Neural crest cell (in vitro differentiated cells): ENCODE data around the gene ELAVL4. TPM values are rescaled to one million over a fixed set of nuclear protein-coding genes. Genes with fewer than 3 reads are reported as not detected.

Source experiments
- DNase-seq: peaks from one replicate; pipeline ENCODE4 v3.0.0; 2021; ENCODE audit warnings: low read depth, mixed read lengths, low spot score
- H3K27ac Mint-ChIP-seq: one replicate; pipeline ENCODE4 v1.8.0; 2021; ENCODE audit warnings: mild to moderate bottlenecking, mixed read lengths; ENCODE audit not compliant: unreplicated experiment
- H3K27me3 Mint-ChIP-seq: 2 replicates; pipeline ENCODE4 v1.8.0; 2021; ENCODE audit warnings: low read depth, mild to moderate bottlenecking, mixed read lengths
- H3K36me3 Mint-ChIP-seq: 2 replicates; pipeline ENCODE4 v1.8.0; 2021; ENCODE audit warnings: low read depth, mild to moderate bottlenecking, mixed read lengths
- H3K4me1 Mint-ChIP-seq: 2 replicates; pipeline ENCODE4 v1.8.0; 2021; ENCODE audit warnings: mixed read lengths
- H3K4me3 Mint-ChIP-seq: one replicate; pipeline ENCODE4 v1.8.0; 2021; ENCODE audit warnings: mild to moderate bottlenecking, mixed read lengths
- H3K9me3 Mint-ChIP-seq: 2 replicates; pipeline ENCODE4 v1.8.0; 2021; ENCODE audit warnings: mixed read lengths
- CTCF ChIP-seq: fragments of 200-600 bp; sonication (generic); conservative IDR thresholded peaks from 2 replicates; pipeline ENCODE4 v1.5.0; 2021; ENCODE audit warnings: antibody characterized with exemption, mild to moderate bottlenecking
- total RNA-seq: library from RNA; stranded (reverse); gene quantifications from 2 replicates; pipeline ENCODE4 v1.2.1, GENCODE V29; 2021

The ELAVL4 gene
- total RNA-seq, 1 donor from 2014 or later, result 0.77 TPM

- H3K27me3 Mint-ChIP-seq, result no peaks in the 10 kb centered on the region
- H3K4me1 Mint-ChIP-seq, result no peaks in the 10 kb centered on the region
- no peak for TF ChIP-seq CTCF
- no peak overlapping the region for H3K27ac Mint-ChIP-seq
- no peak for DNase-seq
- no peaks in the 10 kb centered on the region for H3K36me3 Mint-ChIP-seq
- H3K9me3 Mint-ChIP-seq, result peaks cover 20% of the 10 kb centered on the region
- H3K4me3 Mint-ChIP-seq, result no peak overlapping the region
Measured at GRCh38 chr1:50208756-50209155, 100.0 kb downstream of the ELAVL4 start.

GRCh38 chr1:50209749-50210148 lies 101.0 kb downstream of the ELAVL4 start:
- peaks cover 20% of the 10 kb centered on the region for H3K9me3 Mint-ChIP-seq
- no peak for TF ChIP-seq CTCF
- no peaks in the 10 kb centered on the region for H3K4me1 Mint-ChIP-seq
- no peaks in the 10 kb centered on the region for H3K27me3 Mint-ChIP-seq
- H3K4me3 Mint-ChIP-seq, result no peak overlapping the region
- H3K27ac Mint-ChIP-seq, result no peak overlapping the region
- DNase-seq, result no peak
- H3K36me3 Mint-ChIP-seq, result no peaks in the 10 kb centered on the region

- DNase-seq, result no peak
- H3K4me3 Mint-ChIP-seq, result no peak overlapping the region
- H3K9me3 Mint-ChIP-seq, result peaks cover 14% of the 10 kb centered on the region
- no peaks in the 10 kb centered on the region for H3K36me3 Mint-ChIP-seq
- H3K27ac Mint-ChIP-seq, result no peak overlapping the region
- no peaks in the 10 kb centered on the region for H3K27me3 Mint-ChIP-seq
- no peaks in the 10 kb centered on the region for H3K4me1 Mint-ChIP-seq
- no peak for TF ChIP-seq CTCF
Measured at GRCh38 chr1:50213505-50213904, 104.8 kb downstream of the ELAVL4 start.

GRCh38 chr1:50214717-50215116 lies 106.0 kb downstream of the ELAVL4 start:
- no peak overlapping the region for H3K27ac Mint-ChIP-seq
- no peaks in the 10 kb centered on the region for H3K36me3 Mint-ChIP-seq
- no peak for TF ChIP-seq CTCF

GRCh38 chr1:50218344-50219120 lies 109.8 kb downstream of the ELAVL4 start:
- DNase-seq, result no peak
- H3K27ac Mint-ChIP-seq, result no peak overlapping the region
- H3K4me1 Mint-ChIP-seq, result no peaks in the 10 kb centered on the region
- H3K27me3 Mint-ChIP-seq, result no peaks in the 10 kb centered on the region
- TF ChIP-seq CTCF, result no peak
- H3K9me3 Mint-ChIP-seq, result peaks cover 19% of the 10 kb centered on the region
- no peaks in the 10 kb centered on the region for H3K36me3 Mint-ChIP-seq
- no peak overlapping the region for H3K4me3 Mint-ChIP-seq

More at GRCh38 chr1:50214717-50215116, 106.0 kb downstream of the ELAVL4 start:
- no peaks in the 10 kb centered on the region for H3K27me3 Mint-ChIP-seq
- DNase-seq, result no peak
- H3K4me3 Mint-ChIP-seq, result no peak overlapping the region
- H3K9me3 Mint-ChIP-seq, result peaks cover 14% of the 10 kb centered on the region
- H3K4me1 Mint-ChIP-seq, result no peaks in the 10 kb centered on the region
